ENCODE results near the gene TEX264. TPM values are rescaled to one million over a fixed set of nuclear protein-coding genes. Genes with fewer than 3 reads are reported as not detected.
"Not testable (repeated sequence)": the region's sequence is repeated elsewhere in the genome, so short reads cannot be mapped to it uniquely, and the experiment has no call there.

Gene TEX264, protein sequence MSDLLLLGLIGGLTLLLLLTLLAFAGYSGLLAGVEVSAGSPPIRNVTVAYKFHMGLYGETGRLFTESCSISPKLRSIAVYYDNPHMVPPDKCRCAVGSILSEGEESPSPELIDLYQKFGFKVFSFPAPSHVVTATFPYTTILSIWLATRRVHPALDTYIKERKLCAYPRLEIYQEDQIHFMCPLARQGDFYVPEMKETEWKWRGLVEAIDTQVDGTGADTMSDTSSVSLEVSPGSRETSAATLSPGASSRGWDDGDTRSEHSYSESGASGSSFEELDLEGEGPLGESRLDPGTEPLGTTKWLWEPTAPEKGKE
- 57.3 TPM for polyA plus RNA-seq (ENCODE audit: insufficient read length)
- long read RNA-seq, donor 1, transcript TEX264-201 (5 exons, 1,340 nt): major isoform, 24 of 43 reads
- long read RNA-seq, donor 1, partial matches to known transcripts: 11 of 43 reads
- long read RNA-seq, donor 1, other reads (novel, unspliced or antisense): 0 of 43 reads
- long read RNA-seq, donor 2, transcript TEX264-201 (5 exons, 1,340 nt): major isoform, 22 of 46 reads
- long read RNA-seq, donor 2, partial matches to known transcripts: 14 of 46 reads
- long read RNA-seq, donor 2, other reads (novel, unspliced or antisense): 0 of 46 reads
- long read RNA-seq, donor 3, transcript TEX264-201 (5 exons, 1,340 nt): major isoform, 21 of 37 reads
- long read RNA-seq, donor 3, partial matches to known transcripts: 13 of 37 reads
- long read RNA-seq, donor 3, other reads (novel, unspliced or antisense): 0 of 37 reads
- long read RNA-seq, donor 4, partial matches to known transcripts: 0 of 4 reads
- long read RNA-seq, donor 4, other reads (novel, unspliced or antisense): 0 of 4 reads
- long read RNA-seq, donor 5, transcript TEX264-201 (5 exons, 1,340 nt): major isoform, 48 of 97 reads
- long read RNA-seq, donor 5, partial matches to known transcripts: 42 of 97 reads
- long read RNA-seq, donor 5, other reads (novel, unspliced or antisense): 0 of 97 reads
- long read RNA-seq, donor 6, transcript TEX264-201 (5 exons, 1,340 nt): major isoform, 25 of 36 reads
- long read RNA-seq, donor 6, partial matches to known transcripts: 6 of 36 reads
- long read RNA-seq, donor 6, other reads (novel, unspliced or antisense): 0 of 36 reads
- long read RNA-seq, donor 7, transcript TEX264-201 (5 exons, 1,340 nt): major isoform, 40 of 63 reads
- long read RNA-seq, donor 7, transcript TEX264-204 (5 exons, 2,290 nt): minor isoform, 5 of 63 reads
- long read RNA-seq, donor 7, partial matches to known transcripts: 11 of 63 reads
- long read RNA-seq, donor 7, other reads (novel, unspliced or antisense): 0 of 63 reads
- long read RNA-seq, donor 8, transcript TEX264-201 (5 exons, 1,340 nt): major isoform, 13 of 20 reads
- long read RNA-seq, donor 8, partial matches to known transcripts: 5 of 20 reads
- long read RNA-seq, donor 8, other reads (novel, unspliced or antisense): 0 of 20 reads

GRCh38 chr3:51670823-51671733, at the start of gene TEX264:
Gene TEX264 (plus strand): TSS chr3:51671252. CDS start chr3:51674305, 3,053 bp downstream.
- DNase-seq: peak; percentile 73

- no peak for DNase-seq
Measured at GRCh38 chr3:51622413-51622812, 48.6 kb upstream of the TEX264 start.

- no peak for DNase-seq
Measured at GRCh38 chr3:51622868-51623267, 48.2 kb upstream of the TEX264 start.

DNA sequence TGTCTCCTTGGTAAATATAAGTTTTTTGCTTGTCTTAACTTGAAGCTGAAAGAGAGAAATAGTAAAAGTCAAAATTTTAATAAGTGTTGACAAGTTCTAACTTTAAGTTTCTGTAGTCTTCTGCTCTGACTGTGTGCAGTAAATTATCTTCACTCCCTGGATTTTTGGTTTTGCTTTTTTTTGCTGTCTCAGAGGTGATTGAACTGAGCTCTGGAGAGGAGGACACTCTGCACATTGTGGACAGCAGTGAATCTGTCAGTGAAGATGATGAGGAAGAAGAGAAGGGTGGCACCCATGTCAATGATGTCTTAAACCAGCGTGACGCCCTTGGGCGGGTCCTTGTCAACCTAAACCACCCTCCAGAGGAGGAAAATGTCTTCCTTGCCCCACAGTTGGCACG, 40.5 kb upstream of the TEX264 start:
- DNase-seq: no peak

DNA sequence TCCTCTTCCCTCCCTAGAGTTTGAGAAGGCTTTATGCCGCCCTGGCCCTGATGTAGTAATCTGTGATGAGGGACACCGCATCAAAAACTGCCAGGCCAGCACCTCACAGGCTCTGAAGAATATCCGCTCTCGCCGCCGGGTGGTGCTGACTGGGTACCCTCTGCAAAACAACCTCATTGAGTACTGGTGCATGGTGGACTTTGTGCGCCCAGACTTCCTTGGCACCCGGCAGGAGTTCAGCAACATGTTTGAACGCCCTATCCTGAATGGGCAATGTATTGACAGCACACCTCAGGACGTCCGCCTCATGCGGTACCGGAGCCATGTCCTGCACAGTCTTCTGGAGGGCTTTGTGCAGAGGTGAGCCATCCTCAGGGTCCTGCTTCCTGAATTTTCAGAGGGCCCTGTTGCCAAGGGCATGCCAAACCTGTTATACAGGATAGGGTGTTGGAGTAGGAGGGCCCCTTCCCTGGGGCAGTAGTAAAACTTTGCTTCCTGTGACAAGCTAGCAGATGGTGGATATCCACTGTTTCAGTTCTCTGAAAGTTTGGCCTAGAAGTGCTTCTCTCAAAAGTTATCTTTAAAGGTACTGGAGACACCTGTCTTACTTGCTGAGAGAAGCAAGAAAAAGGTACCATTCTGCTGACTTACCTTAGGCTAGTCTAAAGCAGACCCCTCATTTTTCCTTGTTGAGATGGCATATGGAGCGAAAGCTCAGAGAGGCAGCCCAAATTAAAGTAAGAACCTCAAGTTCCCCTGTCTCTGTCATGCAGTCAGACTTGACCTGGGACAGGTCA, 33.7 kb upstream of the TEX264 start:
- peak; percentile 14 for DNase-seq

GRCh38 chr3:51637941-51638471, 33.0 kb upstream of the TEX264 start:
- peak; percentile 29 for DNase-seq

GRCh38 chr3:51642462-51642861, 28.6 kb upstream of the TEX264 start:
- DNase-seq: no peak

- DNase-seq: no peak
Measured at GRCh38 chr3:51646091-51646490, 25.0 kb upstream of the TEX264 start.

- not testable (repeated sequence) for DNase-seq
Measured at GRCh38 chr3:51652103-51652502, 18.9 kb upstream of the TEX264 start.

GRCh38 chr3:51653409-51653808, 17.6 kb upstream of the TEX264 start:
- not testable (repeated sequence) for DNase-seq

- no peak for DNase-seq
Measured at GRCh38 chr3:51657234-51657633, 13.8 kb upstream of the TEX264 start.

DNA sequence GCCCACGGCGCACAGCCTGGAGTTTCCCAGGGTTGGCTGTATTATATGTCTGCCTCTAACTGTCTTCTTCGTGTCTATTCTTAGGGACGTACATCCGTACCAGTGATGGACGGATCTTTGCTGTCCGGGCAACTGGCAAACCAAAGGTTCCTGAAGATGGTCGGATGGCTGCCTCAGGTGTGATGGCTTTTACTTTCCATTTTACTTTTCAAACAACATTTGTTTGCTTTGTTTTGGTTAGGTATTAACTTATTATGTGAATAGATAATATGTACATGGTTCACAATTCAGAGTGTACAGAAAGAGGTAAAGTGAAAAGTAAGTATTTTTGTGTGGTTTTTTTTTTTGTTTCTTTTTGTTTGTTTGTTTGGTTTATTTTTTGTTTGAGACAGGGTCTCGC, 11.1 kb upstream of the TEX264 start:
- DNase-seq: no peak

DNA sequence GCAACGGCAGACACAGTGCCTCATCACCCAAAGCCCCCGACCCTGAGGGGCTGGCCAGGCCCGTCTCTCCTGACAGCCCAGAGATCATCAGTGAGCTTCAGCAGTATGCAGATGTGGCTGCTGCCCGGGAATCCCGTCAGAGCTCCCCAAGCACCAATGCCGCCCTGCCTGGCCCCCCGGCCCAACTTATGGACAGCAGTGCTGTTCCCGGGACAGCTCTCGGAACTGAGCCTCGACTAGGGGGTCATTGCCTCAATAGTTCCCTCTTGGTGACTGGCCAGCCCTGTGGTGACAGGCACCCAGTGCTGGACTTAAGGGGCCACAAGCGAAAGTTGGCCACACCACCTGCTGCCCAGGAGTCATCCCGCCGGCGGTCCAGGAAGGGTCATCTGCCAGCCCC, 8.6 kb upstream of the TEX264 start:
- DNase-seq: no peak

DNA sequence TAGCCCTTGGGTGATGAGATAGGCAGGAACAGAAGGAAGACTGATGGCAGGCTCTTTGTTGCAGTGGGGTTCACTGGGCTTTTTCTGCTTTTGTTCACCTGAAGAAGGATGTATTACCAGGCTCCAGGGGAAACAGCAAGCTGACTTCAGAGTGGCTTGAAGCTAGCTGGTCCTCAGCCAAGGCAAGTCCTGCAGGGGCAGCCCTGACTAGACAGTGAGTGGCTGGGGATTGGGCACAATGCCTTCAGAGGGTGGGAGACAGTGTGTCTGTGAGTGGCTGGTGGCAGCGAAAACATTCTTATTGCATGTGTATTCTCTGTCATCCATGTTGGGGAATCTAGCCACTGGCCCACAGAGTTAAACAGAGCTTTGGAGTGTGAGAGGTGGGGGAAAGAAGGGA, 2.3 kb upstream of the TEX264 start:
- DNase-seq: no peak

DNA sequence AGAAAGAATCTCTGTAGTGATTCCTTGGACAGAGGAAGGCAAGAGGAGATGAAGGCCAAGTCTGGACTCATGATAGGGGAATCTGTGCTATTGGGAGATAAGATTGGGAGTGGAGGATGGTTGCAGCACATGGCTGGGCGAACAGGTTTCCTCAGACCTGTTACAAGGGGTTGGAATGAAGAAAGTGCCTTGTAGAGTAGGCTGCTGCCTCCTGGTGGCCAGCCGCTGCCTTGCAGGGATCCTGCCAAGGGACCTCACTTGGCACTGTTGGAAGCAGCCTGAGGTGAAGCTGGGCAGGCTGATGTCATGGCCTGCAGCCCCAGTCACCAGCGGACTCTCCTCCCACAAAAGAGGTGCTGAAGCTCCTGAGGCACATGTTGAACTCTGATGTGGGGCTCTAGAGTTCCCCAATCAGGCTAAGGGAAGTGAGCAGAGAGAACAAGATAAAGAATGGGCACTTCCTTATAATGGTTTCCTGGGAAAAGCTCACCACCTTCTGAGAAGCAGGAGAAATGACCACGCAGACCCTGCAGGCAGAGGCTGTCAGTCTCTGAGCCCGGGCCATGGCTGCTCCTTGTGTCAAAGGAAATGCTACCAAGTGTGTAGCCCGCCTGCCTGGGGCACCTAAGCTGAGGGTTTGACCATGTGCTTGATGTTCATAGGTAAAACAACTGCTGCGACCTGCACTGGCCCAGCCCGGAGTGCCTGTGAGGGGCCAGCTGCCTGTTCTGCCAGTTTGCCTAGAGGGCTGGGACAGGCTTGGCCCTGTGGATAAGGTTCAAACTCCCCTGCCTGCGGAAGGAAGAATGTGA, 1.6 kb upstream of the TEX264 start:
- DNase-seq: peak; percentile 67

DNA sequence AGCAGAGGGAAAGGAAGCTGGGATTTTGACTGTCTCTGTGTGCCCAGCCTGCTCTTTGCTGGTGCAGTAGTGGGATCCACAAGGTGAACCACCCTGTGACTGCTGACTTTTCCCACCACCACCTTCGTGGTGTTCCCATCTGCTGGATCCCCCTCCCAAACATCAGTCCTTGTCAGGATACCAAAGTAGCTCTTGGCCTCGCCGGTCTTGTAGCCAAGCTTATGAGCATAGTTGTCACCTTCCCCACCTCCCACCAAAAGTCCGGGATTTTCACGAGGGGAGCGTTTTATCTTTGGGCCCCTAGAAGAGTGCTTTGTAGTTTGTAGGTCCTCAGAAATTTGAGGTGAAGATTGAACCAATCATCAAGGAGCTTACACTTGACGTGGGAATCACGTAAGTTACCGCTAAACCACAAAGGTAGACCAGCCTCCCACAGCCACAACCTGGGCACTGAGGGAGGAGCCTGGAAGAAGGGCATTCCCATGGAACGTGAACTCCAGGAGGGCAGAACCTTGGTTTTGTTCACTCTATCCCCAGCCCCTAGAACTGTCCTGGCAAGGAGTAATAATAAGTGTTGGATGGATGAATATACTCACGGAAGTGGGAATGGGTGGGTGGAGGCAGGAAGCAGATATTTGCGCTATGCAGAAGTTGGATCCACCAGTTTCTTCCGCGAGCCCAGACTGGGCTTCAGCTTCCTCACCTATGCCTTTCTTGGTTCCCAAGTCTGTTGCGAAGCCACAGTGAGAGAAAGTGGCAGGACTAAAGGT, 814 bp upstream of the TEX264 start:
- no peak for DNase-seq

GRCh38 chr3:51671734-51672475, 853 bp downstream of the TEX264 start:
- DNase-seq: peak; percentile 59
